Bronchial epithelial cell (primary cell): ENCODE measurements around the gene CNST. TPM values are rescaled to one million over a fixed set of nuclear protein-coding genes. Genes with fewer than 3 reads are reported as not detected.

Source experiments
- DNase-seq: peaks from one replicate; pipeline ENCODE4 v3.0.0-alpha.2; 2010; ENCODE audit warnings: low read depth
- FAIRE-seq: peaks from 2 replicates; lab custom pipeline; 2011; peaks lifted over from hg19 to GRCh38; lab: Jason Lieb, UNC
- H3K27me3 ChIP-seq: 2 replicates; pipeline ENCODE4 v1.5.1; 2011; ENCODE audit warnings: low read length; ENCODE audit not compliant: control insufficient read depth, insufficient read depth
- H3K36me3 ChIP-seq: 2 replicates; pipeline ENCODE4 v1.5.1; 2011; ENCODE audit warnings: low read length; ENCODE audit not compliant: control insufficient read depth, insufficient read depth
- H3K4me3 ChIP-seq: 2 replicates; pipeline ENCODE4 v1.5.1; 2011; ENCODE audit warnings: mild to moderate bottlenecking, low read depth, low read length, control low read depth
- total RNA-seq: library from RNA; depleted of rRNA; stranded (reverse); fragments of >200 nt; gene quantifications from 2 replicates; pipeline ENCODE4 v1.2.1, GENCODE V29; 2014
- TF ChIP-seq, protein P1 (sequence below): IDR thresholded peaks from 2 replicates; pipeline ENCODE4 v1.5.1; 2011; ENCODE audit warnings: mild to moderate bottlenecking, moderate library complexity, low read length, control low read depth, inconsistent platforms; ENCODE audit not compliant: insufficient read depth, severe bottlenecking

The CNST gene
- total RNA-seq, 1 donor from 2014 or later = 10.3 TPM

DNA sequence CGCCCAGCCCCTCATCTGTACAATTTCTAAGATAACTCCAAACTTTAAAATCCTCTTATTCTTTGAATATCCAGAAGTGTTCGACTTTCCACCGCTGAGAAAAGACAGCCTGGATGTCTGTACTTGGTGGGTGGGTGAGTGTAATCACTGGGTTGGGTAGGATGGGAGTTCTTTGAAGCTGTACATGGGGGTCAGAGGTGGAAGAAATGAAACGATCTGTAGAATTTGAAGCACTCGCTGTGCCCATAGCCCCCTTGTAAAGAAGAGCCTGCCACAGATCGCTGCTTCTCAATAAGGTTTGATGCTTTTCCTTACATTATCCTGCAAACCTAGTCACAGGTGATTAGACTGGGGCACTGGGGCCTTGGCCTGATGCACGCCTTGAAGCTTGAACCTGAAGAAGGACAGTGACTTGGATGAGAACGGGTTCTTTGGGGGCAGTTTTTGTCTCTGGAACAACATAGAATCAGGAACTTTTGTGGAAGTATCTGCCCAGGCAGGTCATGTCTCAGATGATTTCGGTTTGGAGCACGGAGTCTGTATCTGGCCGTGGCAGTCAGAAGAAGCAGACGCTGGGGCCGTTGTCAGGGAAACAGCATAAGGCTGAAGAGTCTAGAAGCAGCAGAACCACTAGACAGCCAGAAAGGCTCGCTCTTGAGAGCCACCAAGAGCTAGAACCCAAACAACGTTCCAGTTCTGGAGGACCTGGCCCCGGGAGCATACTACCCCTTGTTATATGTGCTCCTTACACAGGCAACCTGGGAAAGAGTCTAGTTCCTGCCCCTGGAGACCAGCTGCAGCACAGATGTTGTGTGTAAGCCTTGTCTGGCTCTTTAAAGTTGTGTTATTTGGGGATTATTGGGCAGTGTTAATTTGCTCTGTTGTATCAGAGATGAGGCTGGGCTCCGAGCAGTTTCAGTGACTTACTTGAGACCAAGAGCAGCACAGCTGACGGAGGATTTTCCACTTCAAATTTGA lies 112.8 kb downstream of the CNST start:
- Histone ChIP-seq H3K4me3 (no peak overlapping the region), H3K27me3 (no peaks in the 10 kb centered on the region), H3K36me3 (no peaks in the 10 kb centered on the region)
- FAIRE-seq (no peak), DNase-seq (no peak)
- TF ChIP-seq, protein P1, sequence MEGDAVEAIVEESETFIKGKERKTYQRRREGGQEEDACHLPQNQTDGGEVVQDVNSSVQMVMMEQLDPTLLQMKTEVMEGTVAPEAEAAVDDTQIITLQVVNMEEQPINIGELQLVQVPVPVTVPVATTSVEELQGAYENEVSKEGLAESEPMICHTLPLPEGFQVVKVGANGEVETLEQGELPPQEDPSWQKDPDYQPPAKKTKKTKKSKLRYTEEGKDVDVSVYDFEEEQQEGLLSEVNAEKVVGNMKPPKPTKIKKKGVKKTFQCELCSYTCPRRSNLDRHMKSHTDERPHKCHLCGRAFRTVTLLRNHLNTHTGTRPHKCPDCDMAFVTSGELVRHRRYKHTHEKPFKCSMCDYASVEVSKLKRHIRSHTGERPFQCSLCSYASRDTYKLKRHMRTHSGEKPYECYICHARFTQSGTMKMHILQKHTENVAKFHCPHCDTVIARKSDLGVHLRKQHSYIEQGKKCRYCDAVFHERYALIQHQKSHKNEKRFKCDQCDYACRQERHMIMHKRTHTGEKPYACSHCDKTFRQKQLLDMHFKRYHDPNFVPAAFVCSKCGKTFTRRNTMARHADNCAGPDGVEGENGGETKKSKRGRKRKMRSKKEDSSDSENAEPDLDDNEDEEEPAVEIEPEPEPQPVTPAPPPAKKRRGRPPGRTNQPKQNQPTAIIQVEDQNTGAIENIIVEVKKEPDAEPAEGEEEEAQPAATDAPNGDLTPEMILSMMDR = no peak

DNA sequence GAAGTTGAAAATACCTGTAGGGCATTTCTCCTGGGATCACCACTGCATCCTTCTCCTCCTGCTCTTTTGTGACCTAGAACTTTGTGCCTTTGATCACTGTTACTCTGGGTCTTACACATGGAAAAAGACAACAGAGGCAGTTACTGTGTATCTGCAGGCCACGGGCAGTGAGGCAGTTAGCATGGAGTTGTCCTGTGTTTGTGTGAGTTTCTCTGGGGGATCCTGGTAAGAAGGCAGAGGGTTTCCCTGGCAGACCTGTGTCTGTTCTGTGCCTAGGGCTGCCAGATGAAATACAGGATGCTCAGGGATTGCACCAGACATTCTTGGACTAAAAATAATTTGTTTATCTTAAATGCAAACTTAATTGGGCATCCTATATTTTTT lies 113.5 kb downstream of the CNST start:
- DNase-seq = no peak
- H3K36me3 ChIP-seq = no peaks in the 10 kb centered on the region
- TF ChIP-seq, protein P1 = no peak
- FAIRE-seq = no peak
- H3K4me3 ChIP-seq = no peak overlapping the region
- H3K27me3 ChIP-seq = no peaks in the 10 kb centered on the region

DNA sequence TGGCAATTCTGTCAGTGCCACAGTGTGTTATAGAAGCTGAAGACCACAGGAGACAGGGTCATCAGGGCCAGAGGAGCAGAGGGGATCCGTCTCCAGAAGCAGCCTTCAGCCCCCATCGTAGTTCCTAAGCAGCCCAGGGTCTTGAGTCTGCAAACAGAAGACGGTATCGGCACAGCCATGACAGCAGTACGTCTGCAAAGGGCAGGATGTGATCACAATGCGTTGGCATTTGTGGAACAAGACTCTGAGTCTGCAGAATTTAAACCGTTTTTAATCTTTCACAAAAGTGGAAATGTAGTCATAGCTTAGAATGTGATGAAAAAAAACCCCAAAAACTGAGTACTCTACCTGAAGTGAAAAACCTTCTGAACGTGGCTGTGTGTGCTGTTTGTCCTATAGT lies 113.9 kb downstream of the CNST start:
- no peak for DNase-seq
- H3K4me3 ChIP-seq = no peak overlapping the region
- TF ChIP-seq, protein P1 = no peak
- no peak for FAIRE-seq
- H3K27me3 ChIP-seq = no peaks in the 10 kb centered on the region
- H3K36me3 ChIP-seq = no peaks in the 10 kb centered on the region

DNA sequence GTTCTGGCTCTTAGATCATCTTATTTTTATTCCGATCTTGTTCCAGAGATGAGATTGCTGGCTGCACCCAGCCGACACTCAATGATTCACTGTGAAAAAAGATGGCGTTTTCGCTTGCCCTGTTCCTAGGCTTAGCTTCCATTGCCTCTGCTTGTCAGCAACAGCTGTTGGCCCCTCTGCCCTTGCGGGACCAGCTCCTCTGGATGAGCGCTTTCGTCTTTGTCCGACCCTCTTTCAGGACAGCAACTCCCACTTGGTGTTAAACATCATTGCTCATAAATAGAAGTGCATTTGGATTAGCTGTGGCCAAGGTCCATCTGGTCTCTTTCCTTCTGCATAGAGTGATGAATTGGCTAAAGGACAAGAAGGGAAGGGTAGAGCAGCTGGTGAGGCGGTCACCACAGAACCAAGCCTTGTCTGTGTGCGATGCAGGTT lies 114.5 kb downstream of the CNST start:
- Histone ChIP-seq H3K4me3 (no peak overlapping the region), H3K27me3 (no peaks in the 10 kb centered on the region), H3K36me3 (no peaks in the 10 kb centered on the region)
- TF ChIP-seq, protein P1 = no peak
- no peak for DNase-seq
- FAIRE-seq = no peak

DNA sequence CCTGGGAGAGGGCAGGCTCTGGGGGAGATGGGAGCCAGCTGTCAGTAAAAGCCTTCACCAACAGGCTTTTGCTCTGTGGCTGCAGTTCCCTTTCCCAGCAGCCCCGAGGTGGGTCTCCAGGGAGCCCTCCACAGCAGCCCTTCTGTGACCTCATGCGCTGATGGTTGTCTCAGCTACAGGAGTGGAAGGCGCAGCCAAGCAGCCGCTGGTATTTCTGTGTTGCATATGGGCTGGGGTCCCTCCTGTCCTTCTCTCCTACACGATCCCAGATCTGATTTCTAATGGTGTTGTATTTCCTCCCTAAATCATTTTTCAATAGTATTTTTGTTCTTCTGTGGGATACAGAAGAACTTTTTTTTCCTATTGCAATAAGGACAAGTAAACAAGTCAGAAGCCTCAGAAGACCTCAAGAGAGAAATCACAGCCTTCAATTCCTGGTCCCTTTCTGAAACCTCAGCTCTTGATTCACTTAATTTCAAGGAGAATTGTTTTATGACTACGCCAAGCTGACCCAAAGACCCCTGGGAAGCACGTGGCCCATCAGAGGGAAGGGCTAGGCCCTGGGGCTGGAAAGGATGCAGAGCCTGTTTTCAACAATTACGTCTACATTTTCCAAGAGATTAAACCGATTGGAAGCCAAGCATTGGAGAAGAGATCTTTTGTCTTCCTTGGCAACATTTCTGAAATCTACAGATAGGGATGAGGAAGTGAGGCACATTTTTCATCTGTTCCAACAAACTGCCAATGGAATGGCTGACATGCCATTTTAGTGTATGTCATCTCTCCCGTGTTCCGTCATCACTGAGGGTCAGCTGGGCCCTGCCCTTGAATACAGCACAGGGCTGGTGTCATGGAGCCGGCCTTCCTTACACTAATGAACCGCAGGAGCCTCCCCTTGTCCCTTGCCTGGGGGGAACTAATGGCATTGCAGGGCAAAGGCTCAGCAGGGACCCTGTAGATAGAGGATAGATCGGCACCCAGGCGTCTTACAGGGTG lies 115.9 kb downstream of the CNST start:
- H3K4me3 ChIP-seq = no peak overlapping the region
- no peak for DNase-seq
- TF ChIP-seq, protein P1 = no peak
- no peak for FAIRE-seq
- no peaks in the 10 kb centered on the region for H3K36me3 ChIP-seq
- H3K27me3 ChIP-seq = no peaks in the 10 kb centered on the region
